Measurements from ENCODE around the gene TWIST1.

Gene TWIST1

DNA sequence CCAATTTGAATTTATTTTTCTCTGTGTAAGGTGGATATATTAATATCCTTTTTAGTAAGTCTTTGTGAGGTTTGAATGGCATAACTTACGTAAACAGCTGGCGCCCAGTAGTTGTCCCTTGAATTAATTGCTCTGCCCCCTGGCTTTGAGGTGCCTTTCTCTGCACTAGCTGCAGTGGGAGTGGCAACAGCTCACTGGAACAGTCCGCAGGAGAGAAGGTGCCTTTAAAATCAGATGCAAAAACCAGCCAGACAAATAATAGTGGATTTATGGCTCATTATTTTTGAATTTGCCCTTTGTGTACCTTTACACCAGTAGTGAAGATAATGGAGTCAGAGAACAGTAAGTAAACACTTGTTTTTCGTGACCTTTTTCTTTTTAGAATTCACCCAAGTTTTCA, 16.0 kb upstream of the TWIST1 start:
- H2AFZ ChIP-seq = no peak overlapping the region
- H3K4me3 ChIP-seq (ENCODE audit: low read depth, low read length) = no peak overlapping the region
- TF ChIP-seq, protein P1, sequence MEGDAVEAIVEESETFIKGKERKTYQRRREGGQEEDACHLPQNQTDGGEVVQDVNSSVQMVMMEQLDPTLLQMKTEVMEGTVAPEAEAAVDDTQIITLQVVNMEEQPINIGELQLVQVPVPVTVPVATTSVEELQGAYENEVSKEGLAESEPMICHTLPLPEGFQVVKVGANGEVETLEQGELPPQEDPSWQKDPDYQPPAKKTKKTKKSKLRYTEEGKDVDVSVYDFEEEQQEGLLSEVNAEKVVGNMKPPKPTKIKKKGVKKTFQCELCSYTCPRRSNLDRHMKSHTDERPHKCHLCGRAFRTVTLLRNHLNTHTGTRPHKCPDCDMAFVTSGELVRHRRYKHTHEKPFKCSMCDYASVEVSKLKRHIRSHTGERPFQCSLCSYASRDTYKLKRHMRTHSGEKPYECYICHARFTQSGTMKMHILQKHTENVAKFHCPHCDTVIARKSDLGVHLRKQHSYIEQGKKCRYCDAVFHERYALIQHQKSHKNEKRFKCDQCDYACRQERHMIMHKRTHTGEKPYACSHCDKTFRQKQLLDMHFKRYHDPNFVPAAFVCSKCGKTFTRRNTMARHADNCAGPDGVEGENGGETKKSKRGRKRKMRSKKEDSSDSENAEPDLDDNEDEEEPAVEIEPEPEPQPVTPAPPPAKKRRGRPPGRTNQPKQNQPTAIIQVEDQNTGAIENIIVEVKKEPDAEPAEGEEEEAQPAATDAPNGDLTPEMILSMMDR (IDR thresholded peaks at IDR 0.05) = no peak
- no peak overlapping the region for H3K4me2 ChIP-seq (ENCODE audit: low read length)
- no peaks in the 10 kb centered on the region for H3K79me2 ChIP-seq
- no peaks in the 10 kb centered on the region for H3K36me3 ChIP-seq (ENCODE audit: control insufficient read depth, insufficient read depth, low read length)
- peaks cover 3% of the 10 kb centered on the region for H3K27me3 ChIP-seq (ENCODE audit: control insufficient read depth, insufficient read depth, low read length)
- no peaks in the 10 kb centered on the region for H3K4me1 ChIP-seq
- no peak overlapping the region for H3K27ac ChIP-seq
- H3K9me3 ChIP-seq (ENCODE audit: control insufficient read depth, low read length) = no peaks in the 10 kb centered on the region
- no peak overlapping the region for H3K9ac ChIP-seq

DNA sequence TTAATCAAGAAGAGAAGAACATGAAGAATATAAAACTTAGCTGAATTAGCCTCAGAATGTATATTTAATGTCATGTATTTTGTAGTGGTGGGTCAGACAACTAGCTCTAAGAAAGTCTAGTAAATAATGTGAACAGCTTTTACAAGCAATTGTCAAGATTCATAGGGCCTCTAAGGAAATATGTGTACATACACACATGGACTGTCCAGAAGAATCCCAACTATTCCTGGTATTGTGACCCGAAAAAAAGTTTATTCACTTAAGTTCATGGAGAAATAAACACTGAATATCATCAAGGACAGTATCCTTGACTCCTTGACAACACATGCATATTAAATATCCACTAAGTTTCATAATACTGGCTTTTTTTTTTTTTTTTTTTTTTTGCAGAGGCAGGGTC, 11.4 kb upstream of the TWIST1 start:
- Histone ChIP-seq H2AFZ (no peak overlapping the region), H3K9ac (no peak overlapping the region), H3K36me3 (ENCODE audit: control insufficient read depth, insufficient read depth, low read length) (no peaks in the 10 kb centered on the region), H3K27me3 (ENCODE audit: control insufficient read depth, insufficient read depth, low read length) (peaks cover 3% of the 10 kb centered on the region), H3K27ac (no peak overlapping the region), H3K79me2 (no peaks in the 10 kb centered on the region), H3K9me3 (ENCODE audit: control insufficient read depth, low read length) (no peaks in the 10 kb centered on the region), H3K4me2 (ENCODE audit: low read length) (no peak overlapping the region), H3K4me3 (ENCODE audit: low read depth, low read length) (no peak overlapping the region), H3K4me1 (no peaks in the 10 kb centered on the region)
- TF ChIP-seq, protein P1 (IDR thresholded peaks at IDR 0.05) = no peak

DNA sequence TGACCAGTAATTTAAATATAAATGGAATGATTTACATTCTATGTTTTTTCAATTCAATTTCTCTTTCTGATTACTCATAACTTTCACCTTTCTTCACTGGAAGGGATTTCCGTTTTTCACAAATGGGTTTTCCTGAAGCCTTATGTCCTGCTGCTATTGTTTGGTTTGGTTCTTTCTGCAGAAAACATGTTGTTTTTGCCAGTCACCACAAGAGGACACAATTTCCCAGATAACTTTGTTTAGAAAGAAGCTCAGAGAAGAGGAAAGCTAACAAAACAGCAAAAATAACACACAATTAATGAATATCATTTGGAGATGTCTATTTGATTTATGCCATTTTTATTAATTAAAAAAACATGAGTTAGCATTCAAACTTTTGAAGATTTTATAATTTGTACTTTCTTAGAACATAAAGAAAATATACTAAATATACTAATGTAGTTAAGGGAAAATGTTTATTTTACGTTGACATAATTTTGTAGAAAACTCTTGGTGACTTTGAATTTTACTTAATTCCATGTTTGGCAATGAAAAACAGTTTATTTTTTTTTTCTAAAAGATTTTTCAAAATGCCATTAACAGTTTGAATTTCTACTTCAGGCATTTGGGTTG, 4.6 kb upstream of the TWIST1 start:
- TF ChIP-seq, protein P1 (IDR thresholded peaks at IDR 0.05) = no peak
- Histone ChIP-seq H3K9ac (no peak overlapping the region), H3K4me2 (ENCODE audit: low read length) (no peak overlapping the region), H3K4me3 (ENCODE audit: low read depth, low read length) (no peak overlapping the region), H3K79me2 (no peaks in the 10 kb centered on the region), H3K4me1 (no peaks in the 10 kb centered on the region), H2AFZ (no peak overlapping the region), H3K9me3 (ENCODE audit: control insufficient read depth, low read length) (no peaks in the 10 kb centered on the region), H3K36me3 (ENCODE audit: control insufficient read depth, insufficient read depth, low read length) (no peaks in the 10 kb centered on the region), H3K27ac (no peak overlapping the region), H3K27me3 (ENCODE audit: control insufficient read depth, insufficient read depth, low read length) (no peaks in the 10 kb centered on the region)

DNA sequence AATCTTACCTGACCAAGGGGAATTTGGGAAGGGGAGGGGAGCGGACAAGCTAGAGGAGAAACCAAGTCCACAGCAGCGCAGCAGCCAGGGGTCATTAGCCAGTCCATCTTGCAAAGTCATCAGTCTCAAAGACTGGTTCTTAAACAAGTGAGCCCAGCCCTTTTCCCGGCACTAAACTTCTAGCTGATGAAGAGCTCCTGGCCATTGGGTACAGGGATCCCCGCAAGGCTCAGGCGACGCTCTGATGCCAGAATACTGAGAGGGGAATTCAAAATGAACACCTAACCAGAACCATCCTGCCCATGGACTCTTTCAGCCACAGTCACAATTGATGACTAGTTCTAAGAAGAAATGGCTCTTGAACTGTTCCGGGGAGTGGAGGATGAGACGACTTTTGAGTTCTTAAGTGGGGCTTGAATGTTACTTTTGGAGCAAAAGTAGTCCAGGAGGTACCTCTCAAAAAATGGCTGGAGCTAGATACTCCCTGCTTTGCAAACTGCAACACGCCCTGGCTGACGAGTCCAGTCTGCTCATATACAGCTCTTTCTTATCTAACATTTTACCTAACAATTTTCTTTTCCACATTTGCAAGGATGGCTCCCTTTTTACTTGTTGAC, 2.5 kb upstream of the TWIST1 start:
- Histone ChIP-seq H3K36me3 (ENCODE audit: control insufficient read depth, insufficient read depth, low read length) (no peaks in the 10 kb centered on the region), H3K9me3 (ENCODE audit: control insufficient read depth, low read length) (no peaks in the 10 kb centered on the region), H3K4me2 (ENCODE audit: low read length) (no peak overlapping the region), H2AFZ (no peak overlapping the region), H3K4me1 (no peaks in the 10 kb centered on the region), H3K9ac (no peak overlapping the region), H3K79me2 (no peaks in the 10 kb centered on the region), H3K4me3 (ENCODE audit: low read depth, low read length) (no peak overlapping the region), H3K27ac (no peak overlapping the region), H3K27me3 (ENCODE audit: control insufficient read depth, insufficient read depth, low read length) (no peaks in the 10 kb centered on the region)
- TF ChIP-seq, protein P1 (IDR thresholded peaks at IDR 0.05) = no peak

DNA sequence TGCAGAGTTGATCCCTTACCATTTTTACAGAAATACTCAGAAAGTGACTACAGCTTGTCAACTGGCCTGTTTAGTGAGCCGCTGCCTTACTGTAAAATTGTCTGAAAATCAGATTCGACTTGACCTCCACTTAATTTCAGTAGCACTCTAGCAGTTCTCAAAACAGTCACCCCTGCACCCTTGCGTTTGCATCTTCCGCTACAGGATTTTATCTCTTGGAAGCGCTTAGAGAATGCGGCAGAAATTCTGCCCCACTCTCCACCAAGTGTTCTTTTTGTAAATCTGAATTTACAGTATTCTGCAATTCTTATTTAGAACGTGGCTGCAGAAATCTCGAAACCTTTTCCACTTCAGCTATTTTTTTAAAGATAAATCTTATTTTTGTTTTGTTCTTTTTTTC, 1.9 kb upstream of the TWIST1 start:
- Histone ChIP-seq H3K9ac (no peak overlapping the region), H3K9me3 (ENCODE audit: control insufficient read depth, low read length) (no peaks in the 10 kb centered on the region), H3K79me2 (no peaks in the 10 kb centered on the region), H3K4me3 (ENCODE audit: low read depth, low read length) (no peak overlapping the region), H3K4me2 (ENCODE audit: low read length) (no peak overlapping the region), H2AFZ (no peak overlapping the region), H3K27me3 (ENCODE audit: control insufficient read depth, insufficient read depth, low read length) (no peaks in the 10 kb centered on the region), H3K27ac (no peak overlapping the region), H3K4me1 (no peaks in the 10 kb centered on the region), H3K36me3 (ENCODE audit: control insufficient read depth, insufficient read depth, low read length) (no peaks in the 10 kb centered on the region)
- TF ChIP-seq, protein P1 (IDR thresholded peaks at IDR 0.05) = no peak
